Endothelial cell of umbilical vein (primary cell): ENCODE results near the gene GLOD4. TPM values are rescaled to one million over a fixed set of nuclear protein-coding genes. Genes with fewer than 3 reads are reported as not detected.

ENCODE experiments used
- BruUV-seq: library from RNA; stranded (reverse); fragments of 400-500 nt; replicated peaks from 2 replicates; lab custom pipeline; 2021; lab: Mats Ljungman, UMichigan
- CTCF ChIA-PET: fragments of 300-600, 350-600 bp; sonication (Branson Sonifier 250); formaldehyde crosslinking; loops from one replicate; lab custom pipeline; 2021; ENCODE audit warnings: antibody characterized with exemption, inconsistent platforms; lab: Charles Lee
- POLR2A ChIA-PET: fragments of 300-600, 350-600 bp; sonication (Branson Sonifier 250); formaldehyde crosslinking; loops from one replicate; lab custom pipeline; 2021; ENCODE audit warnings: antibody characterized with exemption, inconsistent platforms; lab: Charles Lee
- DNase-seq: peaks from one replicate; pipeline ENCODE4 v3.0.0-alpha.2; 2011; ENCODE audit warnings: low read depth, low spot score
- FAIRE-seq: peaks from 2 replicates; lab custom pipeline; 2011; peaks lifted over from hg19 to GRCh38; lab: Jason Lieb, UNC
- H2AFZ ChIP-seq: 2 replicates; pipeline ENCODE4 v1.6.0; 2012; ENCODE audit warnings: low read depth, low read length, control low read depth, inconsistent platforms
- H3K27ac ChIP-seq: 2 replicates; pipeline ENCODE4 v1.5.1; 2011; ENCODE audit warnings: low read depth, mild to moderate bottlenecking, control low read depth, low read length, moderate library complexity; ENCODE audit not compliant: insufficient read depth
- H3K27me3 ChIP-seq, 2 experiments: 2 replicates each; pipeline versions ENCODE4 v1.6.0 to v1.6.1; 2011; ENCODE audit warnings: low read length in 2 of 2, mixed read lengths in 1 of 2; ENCODE audit not compliant: control insufficient read depth in 2 of 2, insufficient read depth in 2 of 2
- H3K36me3 ChIP-seq, 2 experiments: 2 replicates in 1 of 2; 3 replicates in 1 of 2; pipeline ENCODE4 v1.5.1; 2011; ENCODE audit warnings: low read length in 2 of 2, mild to moderate bottlenecking in 1 of 2, moderate library complexity in 1 of 2; ENCODE audit not compliant: control insufficient read depth in 2 of 2, insufficient read depth in 2 of 2; ENCODE audit errors: extremely low read depth in 1 of 2
- H3K4me1 ChIP-seq: 3 replicates; pipeline ENCODE4 v1.5.1; 2011; ENCODE audit warnings: mild to moderate bottlenecking, low read length; ENCODE audit not compliant: control insufficient read depth, insufficient read depth; ENCODE audit errors: extremely low read depth
- H3K4me2 ChIP-seq: 2 replicates; pipeline ENCODE4 v1.6.1; 2011; ENCODE audit warnings: low read length, control low read depth, mixed read lengths; ENCODE audit not compliant: insufficient read depth
- H3K4me3 ChIP-seq, 3 experiments: fragments of 200-600 bp in 1 of 3; sonication (generic), shearing (Covaris generic) in 1 of 3; replicated peaks in 1 of 3; 2 replicates each; pipeline ENCODE4 v1.5.1; 2011 to 2016; ENCODE audit warnings: control low read depth in 3 of 3, low read length in 3 of 3, mild to moderate bottlenecking in 2 of 3, inconsistent platforms in 1 of 3, low read depth in 1 of 3, moderate library complexity in 1 of 3; ENCODE audit not compliant: insufficient read depth in 1 of 3
- H3K79me2 ChIP-seq: 2 replicates; pipeline ENCODE4 v1.6.0; 2012; ENCODE audit warnings: low read length, inconsistent platforms; ENCODE audit not compliant: control insufficient read depth, insufficient read depth
- H3K9ac ChIP-seq: replicated peaks from 2 replicates; pipeline ENCODE3; 2011; ENCODE audit warnings: low read length, control low read depth; ENCODE audit not compliant: insufficient read depth; ENCODE audit errors: extremely low read depth
- H3K9me1 ChIP-seq: replicated peaks from 3 replicates; pipeline ENCODE4 v1.6.0; 2011; ENCODE audit warnings: mild to moderate bottlenecking, low read length; ENCODE audit not compliant: control insufficient read depth, insufficient read depth; ENCODE audit errors: extremely low read depth
- H3K9me3 ChIP-seq: replicated peaks from 2 replicates; pipeline ENCODE4 v1.5.1; 2012; ENCODE audit warnings: low read length, inconsistent platforms; ENCODE audit not compliant: control insufficient read depth, insufficient read depth
- H4K20me1 ChIP-seq: replicated peaks from 2 replicates; pipeline ENCODE3; 2011; ENCODE audit warnings: mild to moderate bottlenecking, low read length; ENCODE audit not compliant: control insufficient read depth, insufficient read depth; ENCODE audit errors: extremely low read depth
- GATA2 ChIP-seq: IDR thresholded peaks from 2 replicates; pipeline ENCODE4 v1.7.0; 2011; ENCODE audit warnings: low read depth, mild to moderate bottlenecking, moderate library complexity, mixed read lengths, low read length; ENCODE audit not compliant: insufficient read length, insufficient read depth
- JUN ChIP-seq: IDR thresholded peaks from 2 replicates; pipeline ENCODE4 v1.6.1; 2011; ENCODE audit warnings: borderline replicate concordance, low read depth; ENCODE audit not compliant: insufficient read length, insufficient read depth
- MYC ChIP-seq: IDR thresholded peaks from one replicate; pipeline ENCODE4 v1.6.1; 2011; ENCODE audit warnings: mild to moderate bottlenecking, low read depth, low read length
- POLR2A ChIP-seq: IDR thresholded peaks from 2 replicates; pipeline ENCODE4 v1.6.1; 2012; ENCODE audit warnings: low read depth, mild to moderate bottlenecking, control low read depth, low read length
- POLR2AphosphoS5 ChIP-seq: IDR thresholded peaks from 2 replicates; pipeline ENCODE4 v1.6.1; 2012; ENCODE audit warnings: low read depth, mild to moderate bottlenecking, control low read depth, low read length, moderate library complexity; ENCODE audit not compliant: insufficient read depth
- dilution Hi-C: fragments of 300-500 bp; cut with MboI; formaldehyde crosslinking; loops from one replicate; pipeline ENCODE4 v1.15.0; 2019; ENCODE audit warnings: low sequenced_read_pairs; ENCODE audit not compliant: extremely low pct_ligation_motif_present
- intact Hi-C: fragments of 100-400 bp; cut with micrococcal nuclease; formaldehyde crosslinking; loops from one replicate; pipeline ENCODE4 v1.10.0; 2022
- polyA plus RNA-seq, 4 experiments: library from polyadenylated mRNA; depleted of rRNA in 3 of 4; stranded (reverse) in 3 of 4; unstranded in 1 of 4; fragments of >200 nt; gene quantifications; 2 replicates each; pipeline versions ENCODE4 v1.2.1 to v1.2.3, GENCODE V29; 2011 to 2012; ENCODE audit warnings: missing spikeins in 1 of 4
- total RNA-seq: library from RNA; stranded (reverse); gene quantifications from 2 replicates; pipeline ENCODE4 v1.2.3, GENCODE V29; 2021

The GLOD4 gene
- total and polyA plus RNA-seq, 2 donors (not counting 3 experiments of a cell fraction or from before 2014, with no cell fraction given), result 41.3 to 84.2 TPM

DNA sequence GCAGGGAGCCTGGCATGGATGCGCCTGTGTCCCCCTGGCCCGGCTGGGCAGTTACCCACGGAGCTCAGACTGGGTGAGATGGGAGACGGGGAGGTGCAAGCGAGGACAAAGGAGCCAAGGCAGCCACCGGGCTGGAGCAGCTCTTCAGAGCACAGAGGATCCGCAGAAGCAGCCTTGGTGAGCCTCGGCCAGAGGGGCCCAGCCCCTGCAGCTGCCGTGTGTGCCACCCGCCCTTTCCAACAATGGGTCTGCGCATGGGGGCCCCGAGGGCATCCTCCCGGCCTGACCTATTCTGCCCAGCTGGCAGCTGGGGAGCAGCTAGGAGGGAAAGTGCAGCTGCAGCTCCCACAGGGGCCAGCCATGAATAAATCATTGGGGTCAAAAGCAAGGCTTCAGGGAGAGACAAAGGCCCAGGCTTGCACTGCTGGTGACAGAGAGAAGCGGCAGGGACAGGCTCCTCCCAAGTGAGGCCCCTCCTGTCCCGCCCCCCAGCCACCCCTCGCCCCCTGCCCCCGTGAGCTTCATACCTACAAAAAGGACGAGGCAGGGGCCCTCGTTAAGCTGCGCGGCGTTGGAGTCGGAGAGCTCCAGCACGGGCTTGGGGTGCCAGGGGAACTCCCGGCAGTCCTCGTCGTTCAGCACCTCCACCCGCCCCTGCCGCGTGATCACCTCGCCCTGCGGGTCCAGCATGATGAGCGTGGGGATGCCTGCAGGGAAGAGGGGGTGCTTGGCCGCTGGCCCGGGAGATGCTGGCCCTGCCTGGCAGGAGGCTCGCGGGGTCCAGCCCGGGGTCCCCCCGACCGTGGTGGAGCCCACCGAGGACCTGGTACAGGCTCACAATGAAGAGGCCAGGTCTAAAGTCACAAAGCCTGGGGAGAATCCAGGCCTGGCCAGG is 22.7 kb upstream of the GLOD4 start:
- H3K9me1 ChIP-seq, result no peaks in the 10 kb centered on the region
- H3K27me3 ChIP-seq, result no peaks in the 10 kb centered on the region
- dilution Hi-C loops (no loop called here), intact Hi-C loops (no loop called here)
- H3K9ac ChIP-seq, result no peak overlapping the region
- H3K4me1 ChIP-seq, result no peaks in the 10 kb centered on the region
- peaks cover 0 to 11% of the 10 kb centered on the region in 2 experiments for H3K36me3 ChIP-seq
- no peak for DNase-seq
- FAIRE-seq, result no peak
- POLR2A ChIA-PET, result no interaction called here
- H2AFZ ChIP-seq, result no peak overlapping the region
- no peak overlapping the region for H3K4me2 ChIP-seq
- no peaks in the 10 kb centered on the region for H3K79me2 ChIP-seq
- H3K4me3 ChIP-seq, result no peak overlapping the region
- TF ChIP-seq POLR2AphosphoS5, result no peak
- BruUV-seq, result no TSS peak
- no peaks in the 10 kb centered on the region for H3K9me3 ChIP-seq
- CTCF ChIA-PET, result interaction anchor here (1.3 to 15.3 kb wide), 2 partner anchors 9 to 175 kb away, joined by 4 to 341 read pairs; partner anchors contain the start of gene NXN
- H3K27ac ChIP-seq, result no peak overlapping the region
- H4K20me1 ChIP-seq, result no peaks in the 10 kb centered on the region

DNA sequence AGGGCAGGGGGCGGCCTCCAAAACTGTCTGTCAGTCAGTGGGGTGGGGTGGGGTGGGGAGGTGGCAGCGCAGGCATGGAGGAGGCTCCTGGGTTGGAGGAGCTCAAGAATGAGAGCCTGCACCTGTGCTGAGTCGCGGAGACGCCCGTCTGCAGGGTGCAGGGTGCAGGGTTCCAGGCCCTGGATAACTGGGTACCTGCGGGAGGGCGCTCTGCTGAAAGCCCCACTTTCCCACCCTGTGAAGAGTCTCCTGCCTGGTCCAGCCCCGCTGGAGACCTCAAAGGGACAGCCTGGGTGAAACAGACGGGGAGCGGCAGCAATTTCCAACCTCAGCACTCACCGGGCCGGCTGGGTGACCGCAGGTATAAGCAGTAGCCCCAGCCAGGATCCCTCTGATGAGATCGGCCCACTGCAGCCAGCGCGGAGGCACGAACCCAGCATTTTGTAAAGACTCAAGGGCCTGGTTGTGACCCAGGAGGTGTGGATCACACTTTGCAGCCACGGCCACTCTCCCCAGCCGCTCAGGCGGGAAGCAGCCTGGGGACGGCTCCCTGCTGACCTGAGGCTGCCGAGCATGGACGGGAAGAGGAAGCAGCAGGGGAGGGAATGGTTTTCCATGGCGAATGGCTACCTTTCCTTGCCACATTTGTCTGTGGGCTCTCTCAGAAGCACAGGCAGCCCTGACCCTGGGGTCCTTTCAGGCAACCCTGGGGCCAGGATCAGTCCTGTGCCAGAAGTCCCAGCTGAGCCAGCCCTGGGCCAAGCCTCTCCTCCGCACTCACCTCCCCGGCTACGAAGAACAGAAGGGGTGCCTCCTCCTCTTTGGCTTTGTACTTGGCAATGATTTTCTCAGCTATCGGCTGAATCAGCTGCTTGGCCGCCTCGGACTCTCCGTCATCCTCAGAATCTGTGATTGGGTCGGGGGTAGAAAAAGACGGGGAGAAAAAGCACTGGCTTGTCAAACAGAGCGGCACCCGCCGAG is 21.1 kb upstream of the GLOD4 start:
- Histone ChIP-seq H3K4me1 (no peaks in the 10 kb centered on the region), H4K20me1 (no peaks in the 10 kb centered on the region), H3K27ac (no peak overlapping the region), H3K36me3 (peaks cover 0 to 11% of the 10 kb centered on the region in 2 experiments), H3K9me3 (no peaks in the 10 kb centered on the region), H3K4me2 (no peak overlapping the region), H3K79me2 (no peaks in the 10 kb centered on the region), H3K9ac (no peak overlapping the region), H2AFZ (no peak overlapping the region), H3K4me3 (no peak overlapping the region), H3K9me1 (no peaks in the 10 kb centered on the region), H3K27me3 (no peaks in the 10 kb centered on the region)
- dilution Hi-C loops, result no loop called here
- DNase-seq (no peak), FAIRE-seq (no peak)
- ChIA-PET POLR2A (interaction anchor here (0.7 kb wide), 1 partner anchor 21 kb away, joined by 5 read pairs; the partner anchor contains the start of gene GLOD4), CTCF (interaction anchor here (15.3 kb wide), 1 partner anchor 177 kb away, joined by 341 read pairs; the partner anchor contains the start of gene NXN)
- TF ChIP-seq POLR2A (no peak), JUN (no peak), GATA2 (no peak), MYC (no peak)
- no TSS peak for BruUV-seq
- intact Hi-C loops, result no loop called here
